H1 (cell line): ENCODE results near the gene ZNF560. TPM values are rescaled to one million over a fixed set of nuclear protein-coding genes. Genes with fewer than 3 reads are reported as not detected.

Source experiments
- CTCF ChIA-PET: fragments of 300-600 bp; sonication (Branson Sonifier 250); formaldehyde crosslinking; loops from one replicate; lab custom pipeline; 2021; ENCODE audit not compliant: partially characterized antibody; lab: Charles Lee
- POLR2A ChIA-PET: fragments of 300-600 bp; sonication (Branson Sonifier 250); formaldehyde crosslinking; loops from one replicate; lab custom pipeline; 2021; ENCODE audit warnings: inconsistent platforms; ENCODE audit not compliant: partially characterized antibody; lab: Charles Lee
- DNase-seq, 2 experiments: peaks; one replicate each; pipeline versions ENCODE4 v3.0.0 to v3.0.0-alpha.2; 2010 to 2022; ENCODE audit warnings: low spot score in 2 of 2, low read depth in 1 of 2, mixed read lengths in 1 of 2
- FAIRE-seq: peaks from 2 replicates; lab custom pipeline; 2011; peaks lifted over from hg19 to GRCh38; lab: Jason Lieb, UNC
- H2AFZ ChIP-seq: 2 replicates; pipeline ENCODE4 v1.8.1; 2012; ENCODE audit warnings: low read length, inconsistent platforms
- H2AK5ac ChIP-seq: 2 replicates; pipeline ENCODE4 v1.6.1; 2013; ENCODE audit warnings: low read depth, low read length
- H2BK120ac ChIP-seq: replicated peaks from 2 replicates; pipeline ENCODE3; 2013; ENCODE audit warnings: low read depth, low read length, inconsistent platforms
- H2BK12ac ChIP-seq: 2 replicates; pipeline ENCODE4 v1.6.1; 2013; ENCODE audit warnings: low read depth, low read length
- H2BK15ac ChIP-seq: 2 replicates; pipeline ENCODE4 v1.6.1; 2013; ENCODE audit warnings: low read length
- H2BK20ac ChIP-seq: 2 replicates; pipeline ENCODE4 v1.6.1; 2013; ENCODE audit warnings: low read length
- H2BK5ac ChIP-seq: 2 replicates; pipeline ENCODE4 v1.6.1; 2013; ENCODE audit warnings: low read depth, low read length
- H3K14ac ChIP-seq: 2 replicates; pipeline ENCODE4 v1.6.1; 2013; ENCODE audit warnings: inconsistent platforms; ENCODE audit not compliant: insufficient read length
- H3K18ac ChIP-seq: 2 replicates; pipeline ENCODE4 v1.6.1; 2013; ENCODE audit warnings: low read length; ENCODE audit errors: extremely low read depth
- H3K23ac ChIP-seq: 2 replicates; pipeline ENCODE4 v1.6.1; 2013; ENCODE audit warnings: inconsistent platforms; ENCODE audit not compliant: insufficient read length
- H3K23me2 ChIP-seq: 2 replicates; pipeline ENCODE4 v1.6.1; 2013; ENCODE audit warnings: low read depth, low read length
- H3K27ac ChIP-seq: 2 replicates; pipeline ENCODE4 v1.6.1; 2011; ENCODE audit warnings: low read depth, low read length, inconsistent platforms
- H3K27me3 ChIP-seq, 4 experiments: replicated peaks in 1 of 4; 1 replicate in 1 of 4; 2 replicates in 3 of 4; pipeline versions ENCODE4 v1.6.1 to v1.8.1; 2011 to 2013; ENCODE audit warnings: low read length in 3 of 4, mild to moderate bottlenecking in 3 of 4, inconsistent platforms in 2 of 4, mixed read lengths in 2 of 4, moderate library complexity in 1 of 4; ENCODE audit not compliant: control insufficient read depth in 3 of 4, insufficient read depth in 3 of 4; ENCODE audit errors: extremely low read depth in 1 of 4
- H3K36me3 ChIP-seq, 4 experiments: 2 replicates each; pipeline versions ENCODE4 v1.6.1 to v1.8.1; 2011 to 2013; ENCODE audit warnings: mild to moderate bottlenecking in 4 of 4, low read length in 3 of 4, moderate library complexity in 2 of 4, control low read depth in 1 of 4, inconsistent platforms in 1 of 4; ENCODE audit not compliant: insufficient read depth in 4 of 4, control insufficient read depth in 2 of 4
- H3K4ac ChIP-seq: replicated peaks from 2 replicates; pipeline ENCODE3; 2013; ENCODE audit warnings: low read length, low read depth, mixed read lengths, inconsistent platforms; ENCODE audit not compliant: insufficient read length
- H3K4me1 ChIP-seq, 4 experiments: replicated peaks in 1 of 4; 1 replicate in 1 of 4; 2 replicates in 3 of 4; pipeline versions ENCODE4 v1.6.1 to v1.8.1; 2011 to 2013; ENCODE audit warnings: low read length in 3 of 4, inconsistent platforms in 2 of 4, mixed read lengths in 1 of 4; ENCODE audit not compliant: insufficient read depth in 4 of 4, control insufficient read depth in 3 of 4
- H3K4me2 ChIP-seq, 2 experiments: 2 replicates each; pipeline versions ENCODE4 v1.6.1 to v1.8.1; 2011 to 2013; ENCODE audit warnings: low read depth in 2 of 2, low read length in 2 of 2, control low read depth in 1 of 2, inconsistent platforms in 1 of 2, mild to moderate bottlenecking in 1 of 2; ENCODE audit not compliant: insufficient read depth in 1 of 2
- H3K4me3 ChIP-seq, 4 experiments: fragments of 200-600, 300-600 bp in 1 of 4; sonication (generic), shearing (Covaris generic), sonication (Bioruptor Twin) in 1 of 4; 2 replicates each; pipeline versions ENCODE4 v1.5.1 to v1.8.1; 2011 to 2016; ENCODE audit warnings: low read length in 4 of 4, low read depth in 3 of 4, control low read depth in 2 of 4, inconsistent platforms in 2 of 4, mild to moderate bottlenecking in 2 of 4, mixed read lengths in 1 of 4, moderate library complexity in 1 of 4; ENCODE audit not compliant: insufficient read depth in 2 of 4; ENCODE audit errors: extremely low read depth in 1 of 4
- H3K56ac ChIP-seq: replicated peaks from 2 replicates; pipeline ENCODE3; 2013; ENCODE audit warnings: low read depth, mild to moderate bottlenecking, mixed read lengths, low read length, inconsistent platforms; ENCODE audit not compliant: insufficient read length
- H3K79me1 ChIP-seq: 2 replicates; pipeline ENCODE4 v1.6.1; 2013; ENCODE audit warnings: low read depth, low read length, control low read depth
- H3K79me2 ChIP-seq, 2 experiments: 2 replicates each; pipeline versions ENCODE4 v1.6.1 to v1.8.1; 2012 to 2013; ENCODE audit warnings: low read length in 2 of 2, mild to moderate bottlenecking in 2 of 2, inconsistent platforms in 1 of 2; ENCODE audit not compliant: insufficient read depth in 2 of 2, control insufficient read depth in 1 of 2
- H3K9ac ChIP-seq, 4 experiments: replicated peaks in 1 of 4; 1 replicate in 1 of 4; 2 replicates in 3 of 4; pipeline versions ENCODE4 v1.6.1 to v1.8.1; 2011 to 2013; ENCODE audit warnings: low read depth in 3 of 4, low read length in 3 of 4, control low read depth in 2 of 4, mild to moderate bottlenecking in 2 of 4, moderate library complexity in 2 of 4, inconsistent platforms in 1 of 4; ENCODE audit errors: extremely low read depth in 1 of 4
- H3K9me3 ChIP-seq, 2 experiments: 2 replicates each; pipeline versions ENCODE4 v1.6.1 to v1.8.1; 2012 to 2013; ENCODE audit warnings: mild to moderate bottlenecking in 2 of 2, moderate library complexity in 2 of 2, control low read depth in 1 of 2, inconsistent platforms in 1 of 2, low read depth in 1 of 2, low read length in 1 of 2, mixed read lengths in 1 of 2; ENCODE audit not compliant: insufficient read depth in 2 of 2
- H4K20me1 ChIP-seq, 2 experiments: replicated peaks in 1 of 2; 2 replicates each; pipeline versions ENCODE3 to v1.8.1; 2011 to 2013; ENCODE audit warnings: inconsistent platforms in 2 of 2, low read length in 2 of 2, mild to moderate bottlenecking in 1 of 2; ENCODE audit not compliant: insufficient read depth in 2 of 2, control insufficient read depth in 1 of 2
- H4K5ac ChIP-seq: 2 replicates; pipeline ENCODE4 v1.6.1; 2013; ENCODE audit warnings: low read length, low read depth, mixed read lengths, inconsistent platforms; ENCODE audit not compliant: insufficient read length
- H4K8ac ChIP-seq: 2 replicates; pipeline ENCODE4 v1.8.0; 2013; ENCODE audit warnings: mild to moderate bottlenecking, moderate library complexity, low read length, inconsistent platforms; ENCODE audit not compliant: insufficient read depth; ENCODE audit errors: extremely low read depth
- H4K91ac ChIP-seq: replicated peaks from 2 replicates; pipeline ENCODE3; 2013; ENCODE audit warnings: low read length, mixed read lengths, inconsistent platforms; ENCODE audit not compliant: insufficient read length
- E2F6 ChIP-seq: IDR thresholded peaks from 2 replicates; pipeline ENCODE4 v1.6.1; 2012; ENCODE audit warnings: inconsistent platforms
- EP300 ChIP-seq, 2 experiments: IDR thresholded peaks; 1 replicate in 1 of 2; 2 replicates in 1 of 2; pipeline ENCODE4 v1.6.1; 2011 to 2012; ENCODE audit warnings: low read depth in 2 of 2, low read length in 2 of 2, mild to moderate bottlenecking in 2 of 2, borderline replicate concordance in 1 of 2, inconsistent platforms in 1 of 2, moderate library complexity in 1 of 2
- HDAC2 ChIP-seq, 2 experiments: fragments of 300-600 bp in 1 of 2; sonication (generic) in 1 of 2; IDR thresholded peaks; 2 replicates each; pipeline ENCODE4 v1.6.1; 2011 to 2012; ENCODE audit warnings: low read depth in 2 of 2, low read length in 2 of 2, mild to moderate bottlenecking in 2 of 2, moderate library complexity in 2 of 2, borderline replicate concordance in 1 of 2, inconsistent platforms in 1 of 2
- JUN ChIP-seq: IDR thresholded peaks from 2 replicates; pipeline ENCODE4 v1.6.1; 2011; ENCODE audit warnings: low read depth, mild to moderate bottlenecking, improper control_type of control experiment, low read length
- KDM5A ChIP-seq: fragments of 200-600 bp; IDR thresholded peaks from 2 replicates; pipeline ENCODE4 v1.7.1; 2012; ENCODE audit warnings: mild to moderate bottlenecking, low read length, inconsistent platforms, mixed read lengths
- PHF8 ChIP-seq: fragments of 200-600 bp; sonication (generic); conservative IDR thresholded peaks from 2 replicates; pipeline ENCODE4 v1.7.1; 2012; ENCODE audit warnings: low read depth, mild to moderate bottlenecking, inconsistent platforms, low read length, moderate library complexity
- POLR2A ChIP-seq, 2 experiments: IDR thresholded peaks; 1 replicate in 1 of 2; 2 replicates in 1 of 2; pipeline ENCODE4 v1.6.1; 2011; ENCODE audit warnings: low read depth in 2 of 2, low read length in 2 of 2, mild to moderate bottlenecking in 2 of 2; ENCODE audit errors: control extremely low read depth in 1 of 2
- POLR2AphosphoS5 ChIP-seq: IDR thresholded peaks from 2 replicates; pipeline ENCODE4 v1.6.1; 2011; ENCODE audit warnings: low read depth, low read length
- POU5F1 ChIP-seq: IDR thresholded peaks from 2 replicates; pipeline ENCODE4 v1.6.1; 2011; ENCODE audit warnings: low read depth, mild to moderate bottlenecking, low read length, moderate library complexity
- RAD21 ChIP-seq, 2 experiments: IDR thresholded peaks in 1 of 2; conservative IDR thresholded peaks in 1 of 2; 2 replicates each; pipeline ENCODE4 v1.6.1; 2011; ENCODE audit warnings: low read depth in 2 of 2, low read length in 2 of 2, improper control_type of control experiment in 1 of 2, inconsistent platforms in 1 of 2, mild to moderate bottlenecking in 1 of 2, moderate library complexity in 1 of 2
- SUZ12 ChIP-seq: fragments of 200-600 bp; sonication (generic); IDR thresholded peaks from 2 replicates; pipeline ENCODE4 v1.6.1; 2012; ENCODE audit warnings: mild to moderate bottlenecking, inconsistent platforms, low read length, moderate library complexity, mixed read lengths
- TAF7 ChIP-seq: optimal IDR thresholded peaks from 2 replicates; pipeline ENCODE3; 2011; ENCODE audit warnings: low read depth, mild to moderate bottlenecking, inconsistent platforms, low read length, moderate library complexity, borderline replicate concordance
- YY1 ChIP-seq: IDR thresholded peaks from 2 replicates; pipeline ENCODE4 v1.6.1; 2011; ENCODE audit warnings: low read depth, mild to moderate bottlenecking, low read length
- WGBS, 2 experiments: shearing (Covaris generic) in 1 of 2; methylation state at CpG; one replicate each; pipeline versions ENCODE4 v1.1.6 to v1.1.7; 2013 to 2015; ENCODE audit warnings: low lambda C conversion rate in 2 of 2, mixed read lengths in 2 of 2, inconsistent platforms in 1 of 2, low coverage in 1 of 2, missing lambda C conversion rate in 1 of 2; ENCODE audit not compliant: insufficient replicate concordance in 2 of 2, insufficient coverage in 1 of 2, insufficient read length in 1 of 2; ENCODE audit errors: extremely low coverage in 1 of 2, missing lambda C conversion rate in 1 of 2; 5-methylcytosine and 5-hydroxymethylcytosine counted together
- polyA plus RNA-seq, 7 experiments: library from polyadenylated mRNA; depleted of rRNA in 3 of 7; stranded (reverse) in 5 of 7; unstranded in 2 of 7; fragments of >200 nt in 5 of 7; fragments of 200-250 nt in 2 of 7; gene quantifications; 1 replicate in 5 of 7; 2 replicates in 1 of 7; 4 replicates in 1 of 7; pipeline versions ENCODE4 v1.2.1 to v1.2.3, GENCODE V29; 2011 to 2013; ENCODE audit warnings: missing spikeins in 2 of 7, mixed read lengths in 2 of 7
- total RNA-seq: library from RNA; stranded (reverse); fragmentation: NEBNext Ultra II Directional; extraction: Animal tissue kit (Norgen Biotek cat#: 25700); gene quantifications from 2 replicates; pipeline ENCODE4 v1.2.1, GENCODE V29; 2021

Gene ZNF560
- total and polyA plus RNA-seq, 2 of the 8 experiments (the other 6 are each of a cell fraction or from before 2014, with no cell fraction given), result 0.02 TPM; not detected in 1

- Histone ChIP-seq H3K79me1 (no peaks in the 10 kb centered on the region), H3K9ac (no peak overlapping the region), H3K4me3 (no peak overlapping the region), H2BK5ac (no peak overlapping the region), H4K91ac (no peak overlapping the region), H3K4me1 (no peaks in the 10 kb centered on the region), H3K23ac (no peak overlapping the region), H2BK20ac (no peak overlapping the region), H3K14ac (no peak overlapping the region), H4K8ac (no peak overlapping the region), H2BK15ac (no peak overlapping the region), H3K18ac (no peak overlapping the region), H3K79me2 (no peaks in the 10 kb centered on the region), H3K4ac (no peak overlapping the region), H3K36me3 (no peaks in the 10 kb centered on the region), H3K23me2 (0 out of 2 replicates have a peak, but pooled peaks cover 1% of the 10 kb centered on the region), H2BK12ac (no peak overlapping the region), H4K20me1 (no peaks in the 10 kb centered on the region), H3K27me3 (no peaks in the 10 kb centered on the region), H3K9me3 (peaks cover 49 to 71% of the 10 kb centered on the region in 2 experiments), H3K27ac (no peak overlapping the region), H4K5ac (no peak overlapping the region), H2AFZ (no peak overlapping the region), H2AK5ac (no peak overlapping the region), H3K56ac (no peak overlapping the region), H3K4me2 (no peak overlapping the region), H2BK120ac (no peak overlapping the region)
- POLR2A ChIA-PET, result no interaction called here
- 91% methylated on average over 2 of the region's 2 CpGs; no CpG with 5 or more reads in 1 of the 2 experiments for WGBS, 2 experiments
- FAIRE-seq (no peak), DNase-seq (no peak)
- CTCF ChIA-PET, result no interaction called here
- TF ChIP-seq PHF8, result no peak
- no peak for TF ChIP-seq EP300 (IDR thresholded peaks at IDR 0.05; ENCODE audit: borderline replicate concordance in 1 of 2, low read depth in 2 of 2, low read length in 2 of 2)
- TF ChIP-seq JUN, result no peak
- no peak for TF ChIP-seq TAF7
- no peak for TF ChIP-seq E2F6
- no peak for TF ChIP-seq YY1
- TF ChIP-seq HDAC2 (IDR thresholded peaks at IDR 0.05; ENCODE audit: borderline replicate concordance in 1 of 2, low read depth in 2 of 2, low read length in 2 of 2), result no peak
- TF ChIP-seq POLR2A (IDR thresholded peaks at IDR 0.05; ENCODE audit: control extremely low read depth in 1 of 2, low read depth in 2 of 2, low read length in 2 of 2), result no peak
- TF ChIP-seq POLR2AphosphoS5, result no peak
- no peak for TF ChIP-seq SUZ12
- TF ChIP-seq RAD21 (IDR thresholded peaks at IDR 0.05 in 1 of 2, conservative IDR thresholded peaks at IDR 0.05 in 1 of 2; ENCODE audit: low read depth in 2 of 2, low read length in 2 of 2), result no peak
- no peak for TF ChIP-seq KDM5A
- TF ChIP-seq POU5F1, result no peak
These were observed 11.4 kb downstream of the ZNF560 start for GRCh38 chr19:9487016-9487415.
